ENCODE measurements around the gene MPPED2.

MPPED2 gene

DNA sequence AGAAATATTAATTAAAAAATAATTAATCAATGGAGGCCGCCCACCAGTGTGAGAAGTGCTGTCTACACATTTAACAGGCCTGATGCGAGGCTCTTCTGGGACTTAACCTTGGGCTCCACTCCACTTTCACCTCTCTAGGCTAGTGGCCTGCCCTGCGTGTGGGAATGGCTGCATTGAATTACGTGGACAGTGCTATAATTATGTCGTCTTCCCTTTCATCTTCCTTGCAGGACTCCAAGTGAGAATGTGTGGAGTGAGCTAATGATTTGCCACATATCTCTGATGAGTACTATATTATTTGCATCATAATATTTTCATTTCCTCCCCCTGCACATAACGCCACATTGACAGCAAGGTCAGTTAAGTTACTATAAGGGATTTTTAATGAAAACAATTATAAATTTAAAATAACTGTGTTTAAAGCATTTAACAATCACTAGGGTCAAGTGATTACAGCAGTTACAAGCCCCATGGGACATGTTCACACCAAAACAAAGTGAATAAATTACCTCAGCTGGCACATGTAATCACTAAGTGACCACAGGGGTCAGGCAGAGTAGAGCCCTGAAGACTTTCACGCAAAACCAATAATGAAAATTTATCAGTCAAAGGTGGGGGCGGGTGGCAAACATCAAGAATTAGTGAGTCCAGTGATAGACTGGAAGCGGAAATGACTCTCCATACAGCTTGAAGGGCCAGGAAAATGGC, 63.5 kb downstream of the MPPED2 start:
- no peak for DNase-seq

DNA sequence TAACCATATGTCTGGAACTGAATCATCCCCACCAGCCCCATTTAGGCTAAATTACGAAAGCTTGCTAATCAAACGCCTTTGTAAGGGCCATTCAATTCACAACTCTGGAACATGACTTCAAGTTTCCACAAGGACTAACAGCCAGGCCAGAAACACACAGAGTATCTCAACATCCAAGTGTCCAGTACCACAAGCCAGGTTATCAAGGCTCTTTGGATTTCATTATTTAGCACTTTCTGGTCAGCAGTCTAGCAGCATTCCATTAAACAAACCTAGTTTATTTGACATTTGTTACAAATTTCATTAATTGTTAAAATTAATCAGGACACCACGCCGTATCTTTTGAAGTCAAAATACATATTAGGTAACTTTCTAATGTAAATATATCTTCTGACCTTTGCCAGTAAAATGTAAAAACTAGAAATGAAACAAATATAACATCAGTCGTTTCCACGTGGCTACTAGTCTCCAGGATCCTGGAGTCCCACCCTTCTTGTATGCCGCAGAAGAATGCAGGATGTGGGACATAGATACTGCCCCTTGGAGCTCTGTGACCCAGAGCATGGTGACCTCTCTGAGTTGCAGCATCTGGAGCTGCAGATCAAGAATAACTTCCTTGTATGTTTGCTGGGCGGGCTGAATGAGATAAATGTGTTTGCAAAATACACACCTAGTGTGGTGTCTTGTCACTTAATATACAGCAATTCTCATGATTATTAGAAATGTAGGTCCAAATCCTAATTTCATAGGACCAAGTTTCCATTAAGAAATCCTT, 64.7 kb downstream of the MPPED2 start:
- DNase-seq: no peak

DNA sequence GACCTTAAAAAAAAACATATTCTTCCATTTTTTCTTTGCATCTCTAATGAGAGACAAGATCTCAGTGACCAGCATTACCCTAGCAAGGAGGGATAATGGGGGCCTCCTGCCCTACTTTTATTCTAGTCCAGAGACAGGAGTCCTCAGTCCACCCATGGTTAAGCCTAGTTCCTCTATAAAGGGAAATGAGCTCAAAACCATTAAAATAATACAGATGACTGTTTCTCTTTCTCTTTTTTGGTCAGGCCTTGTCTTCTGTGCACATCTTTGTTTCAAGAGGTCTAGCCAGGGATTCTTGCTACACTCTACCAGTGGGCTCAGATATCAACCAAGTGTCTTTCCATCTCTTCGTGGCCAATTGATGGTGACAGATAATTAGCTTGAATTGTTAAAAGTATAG, 73.1 kb downstream of the MPPED2 start:
- DNase-seq: no peak

GRCh38 chr11:30511408-30511807, 74.7 kb downstream of the MPPED2 start:
- no peak for DNase-seq

DNA sequence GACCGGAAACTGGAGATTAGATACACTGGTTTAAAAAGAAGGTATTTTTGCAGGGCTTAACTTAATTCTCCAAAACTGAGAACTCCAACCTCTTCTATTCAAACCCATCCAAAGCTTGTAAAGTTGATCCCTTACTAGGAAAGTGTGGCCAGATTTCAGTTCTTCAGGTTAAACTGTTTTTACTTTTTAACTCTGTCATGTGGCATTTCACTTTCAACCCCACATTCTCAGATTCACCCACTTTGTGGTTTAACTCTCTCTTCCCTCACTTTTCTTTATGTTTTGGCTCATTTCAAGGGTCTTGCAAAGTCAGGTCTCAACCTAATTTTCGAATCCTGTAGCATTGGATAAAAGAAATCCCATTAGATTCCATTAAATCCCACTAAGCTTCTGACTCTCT, 75.4 kb downstream of the MPPED2 start:
- no peak for DNase-seq

DNA sequence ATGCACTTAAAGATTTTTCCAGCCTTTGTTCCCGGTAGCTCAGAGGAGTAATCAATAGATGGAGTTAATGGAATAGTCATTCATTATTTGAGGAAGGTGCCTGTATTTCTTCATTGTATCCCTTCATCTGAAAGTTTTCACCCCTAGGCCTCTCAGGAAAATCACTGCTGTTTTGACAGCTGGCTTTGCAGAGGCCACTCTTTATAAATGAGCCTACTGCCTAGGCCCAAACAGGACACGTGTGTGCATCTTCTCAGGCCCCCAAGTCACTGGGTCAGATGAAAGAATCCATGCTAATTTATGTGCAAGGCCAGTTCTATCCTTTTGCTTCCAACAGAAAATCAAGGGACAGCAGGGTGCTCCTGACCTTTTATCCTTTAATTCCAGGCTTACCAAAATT, 76.8 kb downstream of the MPPED2 start:
- no peak for DNase-seq

DNA sequence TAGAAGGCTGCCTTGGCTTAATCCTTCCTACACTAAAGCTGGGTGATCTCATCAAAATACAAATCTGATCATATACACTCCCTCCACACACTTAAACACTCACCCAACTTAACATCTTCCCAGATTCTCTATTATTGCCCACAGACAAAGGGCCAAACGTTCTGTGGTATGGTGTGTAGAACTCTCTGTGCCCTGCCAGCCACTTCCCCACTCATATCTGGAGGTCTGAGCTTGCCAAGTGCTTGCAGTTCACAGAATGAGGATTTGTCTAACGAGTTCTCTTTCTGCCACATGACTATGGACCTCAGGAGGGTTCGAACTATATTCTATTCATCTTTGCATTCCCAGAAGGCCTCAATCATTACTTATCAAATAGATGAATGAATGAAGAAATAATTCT, 77.6 kb downstream of the MPPED2 start:
- no peak for DNase-seq

- DNase-seq: no peak
Measured at GRCh38 chr11:30505603-30506002, 80.5 kb downstream of the MPPED2 start.

DNA sequence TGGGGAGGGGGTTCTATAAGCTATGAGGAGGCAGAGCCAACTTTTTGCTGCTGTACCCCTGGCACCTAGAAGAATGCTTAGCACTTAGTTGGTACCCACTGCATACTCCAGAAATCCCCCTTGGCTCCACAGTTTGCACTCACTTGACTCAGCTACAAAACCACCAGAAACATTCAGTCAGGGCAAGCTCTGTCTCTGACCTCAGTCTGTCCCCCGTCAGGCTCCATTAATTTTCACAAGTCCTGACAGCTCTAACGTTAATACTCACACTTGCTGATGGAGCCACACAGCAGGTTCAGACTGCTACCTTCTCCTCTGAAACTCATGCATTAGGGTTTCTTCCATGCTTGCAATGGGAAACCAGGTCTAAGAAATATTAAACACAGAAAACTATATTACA, 81.7 kb downstream of the MPPED2 start:
- DNase-seq: no peak

DNA sequence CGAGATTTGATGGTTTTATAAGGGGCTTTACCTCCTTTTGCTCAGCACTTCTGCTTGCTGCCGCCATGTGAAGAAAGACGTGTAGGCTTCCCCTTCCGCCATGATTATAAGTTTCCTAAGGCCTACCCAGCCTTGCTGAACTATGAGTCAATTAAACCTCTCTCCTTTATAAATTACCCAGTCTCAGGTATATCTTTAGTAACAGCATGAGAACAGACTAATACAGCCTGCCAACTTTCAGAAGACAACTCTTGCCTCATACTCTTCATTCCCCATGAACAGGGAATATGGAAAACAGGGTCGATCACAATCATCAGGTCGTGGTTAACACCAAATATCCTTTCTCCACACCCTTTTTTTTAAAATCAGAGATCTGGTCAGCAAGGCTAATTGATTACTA, 83.0 kb downstream of the MPPED2 start:
- DNase-seq: no peak

DNA sequence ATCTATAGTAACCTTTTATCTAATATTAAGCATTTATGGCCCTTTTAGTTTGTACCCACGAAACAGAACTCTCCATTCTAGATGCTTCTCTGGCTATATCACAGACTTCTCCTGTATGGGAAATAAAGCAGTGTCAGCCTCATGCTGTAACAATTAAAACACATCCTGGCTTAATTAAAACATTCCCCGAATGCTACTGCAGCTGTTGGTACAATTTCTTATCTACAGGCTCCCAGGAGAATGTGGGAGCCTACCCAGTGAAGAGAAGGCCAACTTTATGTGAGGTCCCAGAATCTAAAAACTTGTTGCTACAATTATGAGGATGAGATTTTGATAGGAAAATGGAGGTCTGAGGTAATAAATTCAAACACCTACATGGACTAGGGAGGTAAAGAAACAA, 83.8 kb downstream of the MPPED2 start:
- no peak for DNase-seq

DNA sequence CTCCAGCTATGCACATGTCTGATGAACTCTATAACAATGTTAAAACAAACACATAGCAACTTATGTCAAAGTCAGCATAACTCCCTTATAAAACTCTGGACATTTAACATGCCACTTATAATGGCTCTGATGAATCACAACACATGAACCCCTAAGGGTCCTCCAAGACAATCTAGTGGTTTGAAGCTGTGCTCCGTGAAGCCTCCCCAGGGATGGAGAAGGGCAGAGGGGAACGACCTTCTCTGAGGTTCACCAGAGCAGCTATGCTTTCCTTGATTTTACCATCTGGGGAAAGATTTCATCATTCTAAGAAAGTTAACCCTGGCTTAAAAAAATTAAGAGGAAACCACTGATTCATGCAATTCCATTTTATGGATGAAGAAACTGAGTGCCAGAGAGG, 84.4 kb downstream of the MPPED2 start:
- no peak for DNase-seq

- no peak for DNase-seq
Measured at GRCh38 chr11:30499940-30500339, 86.2 kb downstream of the MPPED2 start.

DNA sequence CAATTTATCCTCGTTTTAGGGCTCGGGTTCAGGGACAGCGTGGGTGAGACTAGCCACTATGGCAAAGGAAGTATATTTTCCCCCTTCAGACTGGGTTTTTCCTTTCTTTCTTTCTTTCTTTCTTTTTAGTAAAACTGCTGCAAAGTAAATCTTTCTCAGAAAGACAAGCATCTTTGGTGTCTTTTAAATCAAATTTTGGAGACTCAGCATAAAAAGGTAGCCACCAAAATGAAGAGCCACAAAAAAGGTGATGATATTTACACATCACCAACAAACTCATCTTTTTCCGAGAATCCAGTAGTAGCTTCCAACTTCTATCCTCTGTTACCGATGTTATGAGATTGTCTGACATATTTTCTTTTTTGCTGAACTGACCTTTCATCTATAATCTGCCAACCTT, 88.6 kb downstream of the MPPED2 start:
- DNase-seq: no peak

DNA sequence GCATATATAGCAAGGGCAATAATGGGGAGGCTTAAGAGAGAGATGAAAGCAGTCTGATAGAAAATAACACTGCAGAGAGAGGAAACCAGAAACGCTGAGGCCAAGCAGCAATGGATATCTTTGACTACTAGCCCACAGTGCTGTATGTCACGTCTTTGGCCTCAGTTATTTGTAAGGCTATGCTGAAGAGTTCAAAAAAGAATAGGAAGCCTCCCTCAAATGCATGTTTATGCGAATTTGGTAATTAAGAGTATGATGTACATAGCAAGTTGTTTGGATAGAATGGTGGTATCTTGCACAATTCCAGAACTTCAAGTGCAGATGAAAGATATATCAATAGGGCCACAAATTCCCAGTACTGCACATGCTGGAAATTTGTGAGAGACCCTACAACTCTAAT, 89.2 kb downstream of the MPPED2 start:
- DNase-seq: no peak

- no peak for DNase-seq
Measured at GRCh38 chr11:30495437-30495836, 90.7 kb downstream of the MPPED2 start.

DNA sequence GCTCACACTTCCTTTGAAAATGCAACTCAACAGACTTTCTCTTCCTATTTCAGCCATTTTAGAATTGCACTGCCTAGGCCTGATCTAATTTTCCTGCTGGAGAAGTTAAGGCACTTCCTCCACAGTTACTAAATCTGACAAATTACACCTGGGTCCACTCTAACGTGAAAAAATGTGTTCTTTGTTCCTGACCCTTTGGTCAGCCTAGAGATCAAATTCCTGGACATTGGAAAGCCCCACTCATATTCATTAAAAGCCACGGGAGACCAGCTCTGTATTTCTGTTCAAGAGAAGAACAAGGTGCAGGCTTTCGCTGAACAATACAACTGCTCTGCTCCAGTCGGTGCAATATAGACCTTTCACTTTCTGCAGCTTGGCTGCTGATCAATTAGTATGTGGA, 96.6 kb downstream of the MPPED2 start:
- no peak for DNase-seq

DNA sequence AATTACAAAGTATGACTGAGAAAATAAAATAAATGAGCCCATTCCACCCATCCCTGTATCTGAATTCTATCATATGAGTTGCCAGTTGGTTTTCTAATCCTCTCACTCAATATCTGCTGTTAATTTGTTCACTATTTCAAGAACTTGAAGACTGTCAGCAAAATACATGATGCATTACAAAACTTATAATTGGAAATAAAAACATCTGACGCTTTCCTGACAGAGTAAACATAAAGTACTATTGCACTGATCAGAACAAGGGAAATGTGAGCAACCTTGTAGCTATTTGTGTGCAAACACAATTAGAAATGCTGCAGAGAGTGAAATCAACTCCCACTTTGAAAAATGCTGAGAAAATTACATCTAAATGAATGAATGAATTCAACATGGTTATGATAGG, 97.1 kb downstream of the MPPED2 start:
- DNase-seq: no peak

GRCh38 chr11:30488304-30488998, 97.7 kb downstream of the MPPED2 start:
- DNase-seq: no peak

- DNase-seq: no peak
Measured at GRCh38 chr11:30487200-30487898, 98.8 kb downstream of the MPPED2 start.

- DNase-seq: no peak
Measured at GRCh38 chr11:30485756-30486155, 100.4 kb downstream of the MPPED2 start.

DNA sequence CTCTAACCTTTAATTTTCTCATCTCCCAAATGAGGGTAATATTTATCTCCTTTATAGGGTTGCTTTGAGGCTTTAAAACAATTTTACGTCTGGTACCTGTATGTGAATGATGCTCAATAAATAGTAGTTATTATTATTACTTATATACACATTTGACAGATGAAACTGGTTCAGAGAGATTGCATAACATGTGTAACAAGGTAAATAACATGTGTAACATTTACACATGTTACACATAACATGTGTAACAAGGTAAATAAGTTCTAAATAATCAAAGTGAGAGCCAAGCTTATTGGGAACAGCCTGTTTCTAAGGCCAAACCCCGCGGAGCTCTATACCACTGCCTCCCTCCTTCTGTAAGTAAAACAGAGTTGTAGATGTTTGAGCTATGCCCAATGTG, 100.9 kb downstream of the MPPED2 start:
- DNase-seq: no peak

GRCh38 chr11:30483056-30483455, 103.1 kb downstream of the MPPED2 start:
- no peak for DNase-seq

DNA sequence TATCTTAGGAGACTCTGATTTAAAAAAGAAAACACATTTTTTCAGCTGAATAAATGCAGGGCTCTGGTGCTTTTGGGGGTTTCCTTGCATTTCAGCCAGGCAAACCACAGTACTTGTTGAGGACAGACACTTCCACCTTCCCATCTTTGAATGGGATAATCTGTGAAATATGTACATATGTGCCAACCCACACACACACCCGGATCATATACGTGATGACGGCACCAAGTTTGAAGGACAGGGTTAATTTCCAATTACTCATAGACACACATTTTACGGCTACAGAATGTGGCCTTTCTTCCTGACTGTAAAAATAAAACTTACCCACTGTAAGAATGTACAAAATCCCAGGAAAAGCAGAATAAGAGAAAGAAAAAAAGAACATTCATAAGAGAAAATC, 104.4 kb downstream of the MPPED2 start:
- DNase-seq: no peak
